Smooth muscle cell (in vitro differentiated cells): ENCODE results near the gene RPP25L. TPM values are rescaled to one million over a fixed set of nuclear protein-coding genes. Genes with fewer than 3 reads are reported as not detected.

Source experiments
- DNase-seq: peaks from one replicate; lab custom pipeline; 2025; ENCODE audit not compliant: unreplicated experiment; lab: John Stamatoyannopoulos, UW
- H2AFZ ChIP-seq: fragments of 200-600 bp; sonication (generic); 2 replicates; pipeline ENCODE4 v1.6.0; 2016; ENCODE audit warnings: antibody characterized with exemption, low read depth, mild to moderate bottlenecking
- H3F3A ChIP-seq: fragments of 200-600 bp; sonication (generic); 2 replicates; pipeline ENCODE4 v1.6.0; 2017; ENCODE audit warnings: antibody characterized with exemption, low read depth
- H3K27ac ChIP-seq: fragments of 200-600 bp; sonication (generic); 2 replicates; pipeline ENCODE4 v1.5.1; 2016; ENCODE audit warnings: low read depth, mild to moderate bottlenecking
- H3K27me3 ChIP-seq: fragments of 200-600 bp; sonication (generic); 2 replicates; pipeline ENCODE4 v1.6.1; 2016; ENCODE audit warnings: low read depth, mild to moderate bottlenecking
- H3K36me3 ChIP-seq: fragments of 200-600 bp; sonication (generic); 2 replicates; pipeline ENCODE4 v1.5.1; 2016; ENCODE audit warnings: low read depth
- H3K4me1 ChIP-seq: fragments of 200-600 bp; sonication (generic); 2 replicates; pipeline ENCODE4 v1.5.1; 2016; ENCODE audit warnings: low read depth
- H3K4me2 ChIP-seq: fragments of 200-600 bp; sonication (generic); 2 replicates; pipeline ENCODE4 v1.6.0; 2016; ENCODE audit warnings: mild to moderate bottlenecking
- H3K4me3 ChIP-seq: fragments of 200-600 bp; sonication (generic); 2 replicates; pipeline ENCODE4 v1.5.1; 2016; ENCODE audit warnings: mild to moderate bottlenecking
- H3K79me2 ChIP-seq: fragments of 200-600 bp; sonication (generic); 2 replicates; pipeline ENCODE4 v1.6.0; 2016; ENCODE audit warnings: low read depth, mild to moderate bottlenecking
- H3K9ac ChIP-seq: fragments of 200-600 bp; sonication (generic); 2 replicates; pipeline ENCODE4 v1.6.0; 2016; ENCODE audit warnings: low read depth
- H3K9me3 ChIP-seq: fragments of 200-600 bp; sonication (generic); replicated peaks from 2 replicates; pipeline ENCODE4 v1.5.1; 2016; ENCODE audit warnings: low read depth
- H4K20me1 ChIP-seq: fragments of 200-600 bp; sonication (generic); 2 replicates; pipeline ENCODE4 v1.6.0; 2016; ENCODE audit warnings: low read depth
- WGBS: methylation state at CpG from one replicate; pipeline ENCODE4 v1.1.7; 2016; ENCODE audit warnings: low lambda C conversion rate; 5-methylcytosine and 5-hydroxymethylcytosine counted together
- polyA plus RNA-seq: library from polyadenylated mRNA; unstranded; fragments of >200 nt; fragmentation: Nextera tagmentation; extraction: Ambion mirVana; gene quantifications from 2 replicates; pipeline ENCODE4 v1.2.1, GENCODE V29; 2016
- total RNA-seq: library from RNA; depleted of rRNA; stranded (reverse); fragments of >200 nt; gene quantifications from 2 replicates; pipeline ENCODE4 v1.2.3, GENCODE V29; 2014
- TF ChIP-seq, protein P1 (sequence below): fragments of 200-600 bp; sonication (generic); IDR thresholded peaks from 2 replicates; pipeline ENCODE4 v1.5.1; 2017; ENCODE audit warnings: borderline replicate concordance, mild to moderate bottlenecking, antibody characterized with exemption; ENCODE audit not compliant: insufficient read depth, poor library complexity, severe bottlenecking

RPP25L gene
- total and polyA plus RNA-seq, 2 experiments from 2014 or later = 10.9 to 27.5 TPM

DNA sequence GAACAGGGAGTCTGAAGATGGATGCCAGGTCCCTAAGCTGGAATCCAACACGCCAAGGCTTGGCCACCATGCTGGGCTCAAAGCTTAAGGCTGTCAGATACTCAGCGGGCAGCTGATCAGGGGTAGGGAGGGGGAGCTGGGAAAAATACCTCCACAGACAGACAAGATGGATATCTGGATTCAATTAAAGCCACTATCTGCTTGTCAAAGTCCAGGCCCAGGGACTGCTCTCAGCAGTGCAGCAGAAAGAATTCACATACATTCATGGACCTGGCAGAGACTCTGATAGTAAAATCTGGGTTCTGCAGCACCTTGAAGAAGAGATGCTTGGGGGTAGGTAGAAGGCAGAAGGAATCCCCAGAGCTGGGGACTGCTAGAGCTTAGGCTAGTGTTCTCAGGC, 3.2 kb upstream of the RPP25L start:
- H3K9me3 ChIP-seq = no peaks in the 10 kb centered on the region
- H3K27me3 ChIP-seq = no peaks in the 10 kb centered on the region
- TF ChIP-seq, protein P1, sequence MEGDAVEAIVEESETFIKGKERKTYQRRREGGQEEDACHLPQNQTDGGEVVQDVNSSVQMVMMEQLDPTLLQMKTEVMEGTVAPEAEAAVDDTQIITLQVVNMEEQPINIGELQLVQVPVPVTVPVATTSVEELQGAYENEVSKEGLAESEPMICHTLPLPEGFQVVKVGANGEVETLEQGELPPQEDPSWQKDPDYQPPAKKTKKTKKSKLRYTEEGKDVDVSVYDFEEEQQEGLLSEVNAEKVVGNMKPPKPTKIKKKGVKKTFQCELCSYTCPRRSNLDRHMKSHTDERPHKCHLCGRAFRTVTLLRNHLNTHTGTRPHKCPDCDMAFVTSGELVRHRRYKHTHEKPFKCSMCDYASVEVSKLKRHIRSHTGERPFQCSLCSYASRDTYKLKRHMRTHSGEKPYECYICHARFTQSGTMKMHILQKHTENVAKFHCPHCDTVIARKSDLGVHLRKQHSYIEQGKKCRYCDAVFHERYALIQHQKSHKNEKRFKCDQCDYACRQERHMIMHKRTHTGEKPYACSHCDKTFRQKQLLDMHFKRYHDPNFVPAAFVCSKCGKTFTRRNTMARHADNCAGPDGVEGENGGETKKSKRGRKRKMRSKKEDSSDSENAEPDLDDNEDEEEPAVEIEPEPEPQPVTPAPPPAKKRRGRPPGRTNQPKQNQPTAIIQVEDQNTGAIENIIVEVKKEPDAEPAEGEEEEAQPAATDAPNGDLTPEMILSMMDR = no peak
- peaks cover 3% of the 10 kb centered on the region for H3K79me2 ChIP-seq
- H2AFZ ChIP-seq = no peak overlapping the region
- H4K20me1 ChIP-seq = no peaks in the 10 kb centered on the region
- H3F3A ChIP-seq = peaks cover 7% of the 10 kb centered on the region
- no peak overlapping the region for H3K4me2 ChIP-seq
- 86% methylated on average over 2 of the region's 2 CpGs for WGBS
- peaks cover 3% of the 10 kb centered on the region for H3K36me3 ChIP-seq
- no peak overlapping the region for H3K4me3 ChIP-seq
- no peak overlapping the region for H3K9ac ChIP-seq
- H3K27ac ChIP-seq = no peak overlapping the region
- DNase-seq = no peak
- peaks cover 10% of the 10 kb centered on the region for H3K4me1 ChIP-seq

DNA sequence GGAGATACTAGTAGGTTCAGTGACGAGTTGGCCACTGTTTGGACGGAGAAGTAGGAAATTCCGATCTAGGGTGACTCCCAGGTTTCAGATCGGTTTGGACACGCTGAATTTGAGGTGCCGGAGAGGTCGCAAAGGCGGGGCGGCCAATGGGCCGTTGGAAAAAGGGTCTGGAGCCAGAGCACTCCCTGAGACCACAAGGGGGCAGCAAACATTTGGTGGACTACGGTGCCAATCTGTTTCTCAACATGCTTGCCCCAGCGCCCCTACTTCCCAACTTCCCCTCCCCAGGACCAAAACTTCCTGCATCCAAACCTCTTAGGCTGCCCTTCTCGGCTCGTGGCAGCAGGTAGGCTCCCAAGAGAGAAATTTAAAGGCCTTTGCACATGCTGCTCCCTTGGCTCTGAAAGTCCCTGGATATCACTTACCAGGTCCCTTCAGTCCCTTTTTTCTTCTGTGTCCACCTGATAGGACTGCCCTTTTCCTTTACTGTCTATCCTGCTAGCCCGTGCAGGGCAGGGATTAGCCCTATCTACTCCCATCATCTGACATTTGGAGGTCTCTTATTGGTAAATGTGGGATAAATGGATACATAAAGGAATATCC, 992 bp upstream of the RPP25L start:
- 4% methylated on average over 15 of the region's 15 CpGs for WGBS
- TF ChIP-seq, protein P1 = peak; percentile 80
- Histone ChIP-seq H3K27ac (peak overlapping the region; percentile 55), H3K9ac (peak overlapping the region; percentile 87), H3K27me3 (no peaks in the 10 kb centered on the region), H2AFZ (peak overlapping the region; percentile 89), H3F3A (peaks cover 7% of the 10 kb centered on the region), H3K4me1 (peaks cover 10% of the 10 kb centered on the region), H3K9me3 (no peaks in the 10 kb centered on the region), H3K79me2 (peaks cover 3% of the 10 kb centered on the region), H4K20me1 (no peaks in the 10 kb centered on the region), H3K36me3 (peaks cover 3% of the 10 kb centered on the region), H3K4me2 (peak overlapping the region; percentile 97), H3K4me3 (peak overlapping the region; percentile 82)
- peak; percentile 39 for DNase-seq

DNA sequence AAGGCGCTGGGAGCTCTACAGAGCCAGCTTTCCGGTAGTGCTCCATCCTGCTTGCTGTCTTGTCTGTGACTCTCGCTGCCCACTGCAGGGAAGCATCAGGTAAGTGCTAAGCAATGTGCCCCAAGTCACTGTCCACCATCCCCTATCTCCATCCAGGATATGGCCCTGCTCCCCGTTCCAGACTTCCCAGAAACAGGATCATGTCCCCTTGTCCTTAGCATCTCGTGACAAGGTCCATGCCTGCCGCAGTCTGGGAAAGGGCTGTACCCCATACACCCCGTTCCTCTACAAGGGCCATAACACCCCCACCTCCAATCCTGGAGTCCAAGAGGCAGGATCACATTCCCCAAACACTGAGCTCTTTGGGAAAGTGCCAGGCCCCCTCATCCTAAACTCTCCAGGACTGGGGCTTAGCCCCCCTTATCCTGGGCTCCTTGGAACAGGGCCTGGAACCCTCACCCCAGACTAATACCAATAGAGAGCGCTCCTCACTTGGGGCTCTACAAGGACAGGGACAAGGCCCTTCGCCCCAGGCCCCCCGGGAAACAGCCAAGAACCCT, 566 bp downstream of the RPP25L start:
- 65% methylated on average over 10 of the region's 10 CpGs for WGBS

More for the DNA sequence above, 566 bp downstream of the RPP25L start:
- H3K27ac ChIP-seq = no peak overlapping the region
- no peak for DNase-seq
- H2AFZ ChIP-seq = peak overlapping the region; percentile 89
- H3F3A ChIP-seq = peaks cover 7% of the 10 kb centered on the region
- peaks cover 3% of the 10 kb centered on the region for H3K79me2 ChIP-seq
- H4K20me1 ChIP-seq = no peaks in the 10 kb centered on the region
- peaks cover 10% of the 10 kb centered on the region for H3K4me1 ChIP-seq
- H3K9me3 ChIP-seq = no peaks in the 10 kb centered on the region
- TF ChIP-seq, protein P1 = no peak
- peak overlapping the region; percentile 97 for H3K4me2 ChIP-seq
- peaks cover 1% of the 10 kb centered on the region for H3K36me3 ChIP-seq
- no peaks in the 10 kb centered on the region for H3K27me3 ChIP-seq
- H3K4me3 ChIP-seq = peak overlapping the region; percentile 82
- H3K9ac ChIP-seq = peak overlapping the region; percentile 87
